Measurements from ENCODE around the gene HOXC11. TPM values are rescaled to one million over a fixed set of nuclear protein-coding genes. Genes with fewer than 3 reads are reported as not detected.

The HOXC11 gene
- total RNA-seq (2021) (5.7 and 7.0 TPM in 2 replicates), Bru-seq, nascent RNA (percentile 57 among the genes with signal in this experiment), BruChase-seq, experiment 1, labeled RNA remaining after a 2-hour chase (percentile 71 among the genes with signal in this experiment), BruChase-seq, experiment 2, labeled RNA remaining after a 6-hour chase (percentile 53 among the genes with signal in this experiment)
- long read RNA-seq, transcript HOXC11-202 (2 exons, 3,261 nt), result major isoform, 6 of 17 reads
- long read RNA-seq, partial matches to known transcripts, result 9 of 17 reads
- long read RNA-seq, other reads (novel, unspliced or antisense), result 0 of 17 reads

GRCh38 chr12:53972722-53973235 lies at the start of gene HOXC11:
HOXC11 (plus strand) TSS chr12:53973126; CDS start chr12:53973242, 116 bp downstream.
- H3K4me3 ChIP-seq (ENCODE audit: low read depth, low read length, poor library complexity, severe bottlenecking), result peak within 1 kb of the TSS; percentile 88
- peaks cover 37% of the 10 kb centered on the region for H3K4me1 ChIP-seq (ENCODE audit: insufficient read depth, low read length, poor library complexity, severe bottlenecking)
- H3K9me3 ChIP-seq (ENCODE audit: low read depth, low read length, poor library complexity, severe bottlenecking), result peaks cover 6% of the 10 kb centered on the region
- CTCF ChIA-PET, result no interaction called here
- H3K27me3 ChIP-seq (replicated peaks; ENCODE audit: insufficient read depth, low read depth, low read length, poor library complexity), result no peaks in the 10 kb centered on the region
- no TSS peak for BruUV-seq (replicated peaks)
- no peak for DNase-seq (ENCODE audit: low spot score)
- H3K27ac ChIP-seq (ENCODE audit: low read depth, low read length, poor library complexity, severe bottlenecking), result peak within 1 kb of the TSS; percentile 91
- H3K36me3 ChIP-seq (ENCODE audit: insufficient read depth, low read length, poor library complexity, severe bottlenecking), result no peaks in the 10 kb centered on the region
- intact Hi-C loops (cut with micrococcal nuclease; ENCODE audit: unreplicated experiment), result no loop called here
- POLR2A ChIA-PET (ENCODE audit: low non-redundant PET), result interaction anchor here (0.6 kb wide), 1 partner anchor 241 kb away, joined by 3 read pairs; no protein-coding TSS in a partner anchor
- TF ChIP-seq CTCF (conservative IDR thresholded peaks at IDR 0.05; ENCODE audit: low read depth, low read length) (no peak), EZH2 (IDR thresholded peaks at IDR 0.05; ENCODE audit: borderline replicate concordance, low read depth, low read length, poor library complexity, severe bottlenecking) (no peak)

- POLR2A ChIA-PET (ENCODE audit: low non-redundant PET), result no interaction called here
- H3K4me3 ChIP-seq (ENCODE audit: low read depth, low read length, poor library complexity, severe bottlenecking), result no peak overlapping the region
- no peaks in the 10 kb centered on the region for H3K36me3 ChIP-seq (ENCODE audit: insufficient read depth, low read length, poor library complexity, severe bottlenecking)
- peaks cover 34% of the 10 kb centered on the region for H3K27me3 ChIP-seq (replicated peaks; ENCODE audit: insufficient read depth, low read depth, low read length, poor library complexity)
- intact Hi-C loops (cut with micrococcal nuclease; ENCODE audit: unreplicated experiment), result no loop called here
- no TSS peak for BruUV-seq (replicated peaks)
- no peak overlapping the region for H3K27ac ChIP-seq (ENCODE audit: low read depth, low read length, poor library complexity, severe bottlenecking)
- no peaks in the 10 kb centered on the region for H3K4me1 ChIP-seq (ENCODE audit: insufficient read depth, low read length, poor library complexity, severe bottlenecking)
- no peaks in the 10 kb centered on the region for H3K9me3 ChIP-seq (ENCODE audit: low read depth, low read length, poor library complexity, severe bottlenecking)
- TF ChIP-seq CTCF (conservative IDR thresholded peaks at IDR 0.05; ENCODE audit: low read depth, low read length) (no peak), EZH2 (IDR thresholded peaks at IDR 0.05; ENCODE audit: borderline replicate concordance, low read depth, low read length, poor library complexity, severe bottlenecking) (no peak)
- no peak for DNase-seq (ENCODE audit: low spot score)
- CTCF ChIA-PET, result no interaction called here
Measured at GRCh38 chr12:53924521-53925405, 48.2 kb upstream of the HOXC11 start.

GRCh38 chr12:53927220-53928029 lies 45.5 kb upstream of the HOXC11 start:
- ChIA-PET CTCF (no interaction called here), POLR2A (ENCODE audit: low non-redundant PET) (no interaction called here)
- Histone ChIP-seq H3K4me3 (ENCODE audit: low read depth, low read length, poor library complexity, severe bottlenecking) (no peak overlapping the region), H3K27ac (ENCODE audit: low read depth, low read length, poor library complexity, severe bottlenecking) (no peak overlapping the region), H3K9me3 (ENCODE audit: low read depth, low read length, poor library complexity, severe bottlenecking) (no peaks in the 10 kb centered on the region), H3K4me1 (ENCODE audit: insufficient read depth, low read length, poor library complexity, severe bottlenecking) (peaks cover 7% of the 10 kb centered on the region), H3K36me3 (ENCODE audit: insufficient read depth, low read length, poor library complexity, severe bottlenecking) (no peaks in the 10 kb centered on the region), H3K27me3 (replicated peaks; ENCODE audit: insufficient read depth, low read depth, low read length, poor library complexity) (peaks cover 59% of the 10 kb centered on the region)
- no TSS peak for BruUV-seq (replicated peaks)
- TF ChIP-seq EZH2 (IDR thresholded peaks at IDR 0.05; ENCODE audit: borderline replicate concordance, low read depth, low read length, poor library complexity, severe bottlenecking), result no peak
- TF ChIP-seq CTCF (conservative IDR thresholded peaks at IDR 0.05; ENCODE audit: low read depth, low read length), result no peak
- intact Hi-C loops (cut with micrococcal nuclease; ENCODE audit: unreplicated experiment), result no loop called here
- no peak for DNase-seq (ENCODE audit: low spot score)
